Activated CD4-positive, CD25-positive, alpha-beta regulatory T cell treated with anti-CD3 and anti-CD28 coated beads, Interleukin-2, amount 50 U/mL, for 16 hours (primary cell): ENCODE results near the gene ZFYVE28.

Source experiments
- DNase-seq: peaks from one replicate; pipeline ENCODE4 v3.0.0-alpha.2; 2020; ENCODE audit warnings: low read depth, low spot score

Gene ZFYVE28

DNA sequence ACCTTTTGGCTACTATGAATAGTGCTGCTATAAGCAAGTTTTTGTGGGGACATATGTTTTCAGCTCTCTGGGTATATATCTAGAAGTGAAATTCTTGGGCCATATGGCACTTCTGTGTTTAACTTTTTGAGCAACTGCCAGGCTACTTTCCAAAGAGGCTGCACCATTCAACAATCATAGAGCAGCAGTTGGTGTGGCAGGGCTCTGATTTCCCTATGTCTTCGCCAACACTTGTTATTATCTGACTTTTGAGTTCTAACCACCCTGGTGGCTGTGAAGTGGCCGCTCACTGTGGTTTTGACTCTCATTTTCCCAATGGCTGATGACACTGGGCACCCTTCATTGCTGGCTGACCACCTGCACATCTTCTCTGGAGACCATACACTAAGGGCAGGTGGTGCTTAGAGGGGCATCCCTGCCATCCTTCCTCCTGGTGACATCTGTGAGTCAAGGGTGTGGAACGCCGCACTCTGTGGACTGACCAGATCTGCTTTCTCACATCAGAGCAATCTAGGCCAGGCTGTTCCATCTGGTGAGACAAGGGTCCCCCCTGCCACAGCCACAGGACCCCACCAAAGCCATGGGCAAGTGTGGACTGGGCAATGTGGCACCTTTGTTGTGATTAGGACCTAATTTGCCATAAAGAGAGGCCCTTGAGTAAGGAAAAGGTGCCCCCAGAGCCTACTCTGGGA, 49.6 kb downstream of the ZFYVE28 start:
- DNase-seq = no peak

DNA sequence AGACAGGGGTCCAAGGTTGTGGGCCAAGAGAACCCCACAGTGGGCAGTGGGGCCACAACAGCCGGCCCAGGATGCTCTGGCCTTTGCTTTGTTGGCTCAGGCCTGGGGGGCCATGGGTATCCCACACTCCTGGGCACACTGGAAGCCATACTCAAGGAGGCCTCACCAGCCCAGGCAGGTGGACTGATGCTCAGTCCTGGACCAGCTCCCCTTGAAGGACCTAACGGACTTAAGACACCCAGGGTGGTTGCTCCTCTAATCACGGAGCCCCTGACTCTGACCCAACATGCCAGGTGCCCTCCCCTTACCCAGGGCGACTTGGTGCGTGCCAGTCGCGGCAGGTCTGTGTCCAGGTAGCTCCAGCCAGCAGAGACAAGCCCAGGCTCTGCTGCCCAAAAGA, 50.8 kb downstream of the ZFYVE28 start:
- DNase-seq = no peak

DNA sequence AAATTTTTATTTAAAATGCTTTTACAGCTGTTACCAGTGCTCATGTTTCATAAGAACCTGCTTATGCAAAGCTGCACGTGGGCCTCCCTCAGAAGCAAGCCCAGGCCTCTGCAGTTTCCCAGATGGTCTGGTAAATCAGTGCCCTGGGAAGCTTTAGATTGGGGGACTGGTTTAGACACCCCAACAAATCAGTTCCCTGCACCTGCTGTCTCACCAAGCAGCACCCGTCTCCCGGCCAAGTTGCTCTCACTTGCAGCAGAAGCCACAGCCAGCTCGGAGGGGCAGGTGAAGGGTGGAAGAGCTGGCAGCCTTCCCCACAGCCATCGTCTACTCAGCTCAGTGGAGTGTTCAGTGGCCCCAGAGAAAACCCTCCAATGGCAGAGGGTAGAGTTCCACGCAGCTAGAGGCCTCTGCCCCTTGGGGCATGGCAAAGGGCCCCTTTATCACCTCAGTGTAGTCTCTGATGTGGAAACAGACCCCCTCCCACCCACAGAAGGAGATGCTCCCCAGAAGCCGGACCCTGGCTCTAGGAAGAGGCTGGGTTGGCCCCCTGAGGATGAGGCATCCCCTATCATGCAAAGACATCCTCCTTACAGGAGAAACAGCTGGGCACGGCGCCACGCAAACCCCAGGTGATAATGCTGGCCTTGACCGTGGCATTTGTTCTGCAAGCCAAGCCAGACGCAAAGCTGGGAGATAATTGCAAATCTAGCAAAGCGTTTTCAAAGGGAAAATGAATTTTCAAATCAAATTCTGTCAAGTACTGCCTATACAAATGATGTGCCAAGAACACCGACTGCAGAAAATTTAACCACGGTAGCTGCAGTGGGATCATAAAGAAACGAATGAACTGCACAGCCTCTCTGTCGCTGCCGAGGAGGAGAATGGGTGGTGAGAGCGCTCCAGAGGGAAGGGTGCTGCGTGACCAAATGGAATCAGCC, 51.9 kb downstream of the ZFYVE28 start:
- DNase-seq = no peak

DNA sequence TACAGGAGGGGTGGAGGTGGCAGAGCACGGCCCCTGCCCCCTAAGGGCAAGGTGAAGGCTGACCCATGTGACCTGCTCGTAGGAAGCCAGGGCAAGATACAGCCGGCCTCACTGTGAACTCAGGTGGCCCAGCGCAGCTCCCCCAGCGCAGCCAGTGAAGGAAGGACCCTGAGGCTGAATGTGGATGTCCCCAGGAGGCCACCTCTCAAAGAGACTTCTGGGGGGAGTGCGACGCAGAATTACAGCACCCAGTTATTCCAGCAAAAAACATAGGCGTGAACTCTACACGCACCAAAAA, 52.6 kb downstream of the ZFYVE28 start:
- DNase-seq = no peak

DNA sequence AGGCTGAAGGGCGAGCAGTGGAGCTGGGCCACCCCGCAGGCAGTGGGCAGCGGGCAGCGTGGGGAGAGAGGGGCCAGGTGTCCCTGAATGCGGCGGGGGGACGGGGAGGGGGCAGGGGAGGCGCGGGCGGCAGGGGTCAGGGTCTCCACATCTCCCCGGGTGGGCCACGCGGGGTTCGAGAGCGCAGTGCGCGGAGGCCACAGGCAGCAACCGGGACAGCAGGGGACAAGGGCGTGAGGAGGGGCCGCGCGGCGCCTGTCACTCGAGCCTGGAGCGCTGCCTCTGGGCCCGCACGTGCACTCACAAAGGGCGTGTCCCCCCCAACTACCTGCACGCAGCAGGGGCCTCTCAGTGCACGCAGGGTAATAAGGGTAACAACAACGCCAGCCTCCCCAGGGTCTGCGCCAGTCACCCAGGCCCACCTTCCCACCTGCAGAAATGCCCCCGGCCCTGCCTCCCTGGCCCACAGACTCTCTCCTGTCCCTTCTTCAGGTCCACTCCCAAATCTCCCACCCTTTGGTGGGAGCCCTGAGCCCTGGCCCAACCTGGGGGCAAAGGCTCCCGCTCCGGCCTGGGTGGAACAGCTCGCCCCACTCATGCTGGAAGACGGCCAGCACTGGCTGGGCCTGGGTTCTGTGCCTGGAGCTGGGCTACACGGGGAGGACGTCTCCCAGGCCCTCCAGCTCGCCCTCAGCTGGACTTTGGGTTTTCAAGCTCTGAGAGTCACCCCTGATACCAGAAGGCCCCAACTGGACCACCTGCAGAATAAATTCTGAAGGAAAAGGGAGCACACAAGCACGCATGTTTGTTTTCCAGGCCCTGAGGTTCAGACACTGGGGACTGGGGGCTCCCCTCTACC, 53.2 kb downstream of the ZFYVE28 start:
- no peak for DNase-seq

DNA sequence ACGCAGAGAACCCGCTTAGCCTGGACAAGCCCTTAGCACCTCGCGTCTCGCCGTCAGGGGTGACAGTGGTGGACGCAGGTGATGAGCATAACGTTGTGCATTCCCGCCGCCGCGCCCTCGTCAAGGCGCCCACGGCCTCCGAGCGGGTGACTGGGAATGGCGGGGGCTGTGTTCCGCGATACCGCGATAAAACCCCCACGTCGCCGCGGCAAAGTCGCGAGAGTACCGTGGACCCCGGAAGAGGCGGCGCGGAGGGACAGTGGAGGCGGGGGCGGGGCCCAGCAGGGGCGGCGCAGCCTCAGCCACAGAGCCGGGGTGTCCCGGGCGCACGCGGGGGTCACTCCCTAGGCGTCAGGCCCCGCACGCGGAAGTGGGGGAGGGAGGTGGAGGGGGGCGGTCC, 53.8 kb downstream of the ZFYVE28 start:
- DNase-seq = peak; percentile 20

DNA sequence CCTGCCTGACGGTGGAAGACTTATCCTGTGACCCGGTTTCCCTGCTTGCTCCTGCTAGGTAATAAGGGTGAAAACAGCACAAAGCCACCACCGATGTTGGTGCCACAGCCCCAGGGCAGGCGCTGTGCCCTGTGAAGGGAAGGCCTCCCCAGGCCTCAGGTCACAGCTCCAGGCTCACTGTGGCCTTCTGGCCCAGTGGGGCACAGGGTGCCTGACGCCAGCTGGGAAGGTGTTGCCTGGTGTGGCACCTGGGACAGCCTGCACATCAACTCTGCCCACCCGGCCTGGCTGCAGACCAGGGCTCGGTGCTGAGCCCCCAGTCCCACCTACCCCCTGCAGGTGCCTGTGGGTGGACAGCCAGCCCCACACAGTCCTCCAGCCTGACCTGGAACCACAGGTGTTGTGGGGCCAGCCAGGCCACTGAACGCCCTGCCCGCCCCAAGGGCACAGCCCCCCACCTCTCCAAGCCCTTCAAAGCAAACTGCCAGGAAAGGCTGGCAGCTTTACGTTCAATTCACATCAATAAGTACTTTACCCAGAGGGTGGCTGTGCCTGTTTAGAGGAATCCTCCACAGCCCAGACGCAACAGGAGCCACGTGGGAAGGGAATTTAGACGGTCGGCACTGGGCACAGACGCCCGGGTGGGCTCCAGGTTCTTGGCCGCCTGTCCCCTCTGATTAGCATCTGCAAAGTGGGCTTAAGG, 54.3 kb downstream of the ZFYVE28 start:
- no peak for DNase-seq

DNA sequence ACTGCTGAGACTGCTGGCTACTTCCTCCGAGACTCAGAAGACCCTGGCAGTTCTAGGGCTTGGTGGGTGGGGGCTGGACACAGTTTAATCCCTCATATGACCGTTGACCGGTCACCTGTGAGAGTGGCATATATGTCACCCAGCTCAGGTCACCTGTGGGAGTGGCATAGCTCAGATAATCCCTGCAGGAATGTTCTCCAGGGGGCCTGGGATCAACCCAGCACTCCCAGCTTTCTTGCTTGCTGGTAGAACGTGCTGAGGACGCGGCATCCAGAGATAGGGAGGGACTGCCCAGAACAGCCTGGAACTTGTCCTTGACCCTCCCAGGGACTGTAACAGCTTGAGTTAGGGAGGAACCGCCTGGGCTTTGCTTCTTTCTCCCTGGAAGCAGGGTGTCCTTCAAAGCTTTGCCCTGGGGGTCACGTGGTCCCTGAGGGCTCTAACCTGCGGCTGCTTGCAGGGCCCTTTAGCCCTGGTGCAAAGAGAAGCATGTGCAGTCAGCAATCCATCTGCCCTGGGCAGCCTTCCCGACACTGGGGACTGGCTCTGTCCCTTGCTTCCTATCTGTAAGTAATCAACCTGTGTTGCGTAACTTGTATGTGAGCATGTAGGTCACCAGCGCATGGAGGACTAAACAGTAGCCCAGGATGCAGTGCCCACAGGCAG, 55.3 kb downstream of the ZFYVE28 start:
- no peak for DNase-seq

DNA sequence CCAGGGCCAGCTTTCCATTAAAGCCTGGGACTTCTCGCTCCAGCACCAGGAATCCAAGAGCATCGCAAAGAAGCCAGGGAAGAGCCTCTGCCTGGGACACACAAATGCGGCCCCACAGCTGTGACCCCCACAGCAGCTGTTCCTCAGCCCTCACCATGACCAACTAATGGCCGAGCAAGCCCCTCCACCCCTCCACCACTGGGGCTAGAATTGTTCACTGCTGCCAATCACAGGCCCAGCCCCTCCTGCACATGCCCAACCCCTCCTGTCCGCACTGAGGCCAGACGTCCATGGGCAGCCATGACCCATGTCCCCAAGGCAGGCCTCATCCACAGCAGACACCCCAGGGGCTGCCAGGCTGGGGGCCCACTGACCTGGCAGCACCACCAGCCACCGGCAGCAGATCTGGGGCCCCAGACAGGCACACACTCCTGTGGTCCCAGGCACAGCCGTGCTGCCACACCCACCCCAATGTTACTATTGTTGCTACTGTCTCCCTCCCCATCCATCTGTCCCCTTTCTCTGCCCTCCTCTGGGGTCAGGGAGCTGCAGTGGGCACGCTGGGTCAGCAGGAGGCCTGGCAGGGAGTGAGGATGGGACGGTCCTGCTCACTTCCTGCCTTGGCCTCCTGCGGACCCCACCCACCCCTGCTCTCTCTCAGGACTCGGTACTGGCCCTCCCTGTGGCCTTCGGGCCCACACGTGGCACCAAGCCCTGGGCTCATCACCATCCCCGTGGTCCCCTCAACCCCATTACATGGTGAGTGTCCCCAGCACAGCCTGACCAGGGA, 56.0 kb downstream of the ZFYVE28 start:
- no peak for DNase-seq

DNA sequence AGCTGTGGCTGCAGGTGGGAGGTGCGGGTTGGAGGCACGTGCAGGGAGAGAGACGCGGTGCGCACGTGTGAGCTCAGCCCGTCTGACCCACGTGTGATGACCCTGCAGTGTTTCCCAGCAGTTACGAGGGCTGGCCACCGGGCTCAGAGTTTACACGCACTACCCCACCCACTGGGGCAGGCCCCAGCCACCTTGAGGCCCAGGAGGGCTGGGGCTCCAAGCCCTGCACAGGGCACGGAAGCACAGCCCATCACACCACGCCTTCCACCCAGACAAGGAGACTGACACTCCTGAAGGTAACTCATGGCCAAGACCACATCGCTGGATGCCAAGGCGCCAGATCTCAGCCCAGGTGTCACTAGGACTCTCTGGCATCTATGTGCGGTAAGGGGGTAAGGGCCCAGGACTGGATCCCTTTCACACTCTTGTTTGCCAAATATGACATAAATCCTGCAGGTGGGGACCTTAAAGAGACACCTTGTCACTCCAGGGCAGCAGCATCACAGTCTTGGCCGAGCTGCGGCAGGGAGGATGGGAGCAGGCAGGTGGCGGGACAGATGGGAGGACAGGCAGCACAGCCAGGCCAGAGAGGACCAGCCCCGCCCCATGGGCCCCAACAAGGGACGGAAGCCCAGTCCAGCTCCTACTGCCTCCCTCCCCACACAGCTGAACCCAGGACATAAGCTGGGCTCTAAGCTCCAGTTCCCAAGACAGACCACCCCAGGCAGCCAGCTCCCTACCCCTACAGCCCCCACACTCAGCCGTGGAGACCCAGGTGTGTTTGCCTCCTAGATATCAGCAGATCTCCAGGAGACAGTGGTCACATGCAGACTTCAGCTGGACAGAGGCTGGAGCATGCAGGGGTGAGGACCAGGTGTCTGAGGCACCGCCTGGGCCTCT, 56.8 kb downstream of the ZFYVE28 start:
- DNase-seq = no peak

DNA sequence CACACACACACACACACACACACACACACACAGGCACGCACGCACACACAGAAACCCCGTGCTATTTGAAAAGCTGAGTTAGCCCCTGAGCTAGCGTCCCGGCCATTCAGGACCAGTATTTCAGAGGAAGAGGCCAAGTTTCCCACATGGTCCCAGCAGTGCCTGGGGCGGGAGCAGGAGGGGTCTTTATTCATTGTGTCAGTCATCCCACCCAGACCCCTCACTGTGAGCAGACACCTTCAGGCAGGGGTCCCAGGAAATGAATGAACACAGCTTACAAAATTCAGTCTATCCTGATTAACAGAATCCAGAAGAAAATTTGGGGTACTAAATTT, 58.1 kb downstream of the ZFYVE28 start:
- no peak for DNase-seq

DNA sequence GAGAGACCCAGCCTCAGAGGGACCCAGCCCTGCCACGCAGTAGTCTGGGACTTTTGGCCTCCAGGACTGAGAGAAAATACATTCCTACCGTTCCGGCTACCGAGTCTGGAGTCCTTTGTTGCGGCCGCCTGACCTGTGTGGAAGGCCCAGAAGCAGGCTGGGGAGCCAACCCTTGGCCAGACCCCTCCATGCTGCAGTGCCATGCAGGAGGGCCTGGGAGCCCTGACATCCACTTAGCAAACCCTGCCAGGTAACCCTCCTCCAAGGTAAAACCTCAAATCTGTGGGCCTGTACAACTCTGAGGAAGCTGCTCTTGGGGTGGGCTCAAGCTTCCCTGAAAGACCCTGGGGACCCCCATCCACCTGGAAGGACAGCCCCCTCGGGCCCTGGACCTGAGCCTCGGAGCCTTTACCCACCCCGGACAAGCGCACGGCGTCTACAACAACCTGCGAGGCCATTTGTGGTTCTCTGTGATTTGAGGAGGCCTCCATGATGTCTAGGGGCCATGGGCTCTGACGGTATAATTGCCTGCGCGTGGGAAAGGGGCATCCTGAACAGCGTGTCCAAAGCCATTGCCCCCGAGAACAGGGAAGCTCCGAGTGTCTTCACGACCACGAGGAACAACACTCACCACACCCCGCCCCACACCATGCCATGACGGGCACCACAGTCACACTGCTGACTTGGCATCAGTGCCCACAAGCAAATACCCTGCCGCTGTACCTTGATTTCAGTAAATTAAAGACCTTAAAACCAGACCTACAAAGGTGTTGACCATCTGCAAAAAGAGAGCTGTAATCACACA, 58.7 kb downstream of the ZFYVE28 start:
- DNase-seq = no peak

DNA sequence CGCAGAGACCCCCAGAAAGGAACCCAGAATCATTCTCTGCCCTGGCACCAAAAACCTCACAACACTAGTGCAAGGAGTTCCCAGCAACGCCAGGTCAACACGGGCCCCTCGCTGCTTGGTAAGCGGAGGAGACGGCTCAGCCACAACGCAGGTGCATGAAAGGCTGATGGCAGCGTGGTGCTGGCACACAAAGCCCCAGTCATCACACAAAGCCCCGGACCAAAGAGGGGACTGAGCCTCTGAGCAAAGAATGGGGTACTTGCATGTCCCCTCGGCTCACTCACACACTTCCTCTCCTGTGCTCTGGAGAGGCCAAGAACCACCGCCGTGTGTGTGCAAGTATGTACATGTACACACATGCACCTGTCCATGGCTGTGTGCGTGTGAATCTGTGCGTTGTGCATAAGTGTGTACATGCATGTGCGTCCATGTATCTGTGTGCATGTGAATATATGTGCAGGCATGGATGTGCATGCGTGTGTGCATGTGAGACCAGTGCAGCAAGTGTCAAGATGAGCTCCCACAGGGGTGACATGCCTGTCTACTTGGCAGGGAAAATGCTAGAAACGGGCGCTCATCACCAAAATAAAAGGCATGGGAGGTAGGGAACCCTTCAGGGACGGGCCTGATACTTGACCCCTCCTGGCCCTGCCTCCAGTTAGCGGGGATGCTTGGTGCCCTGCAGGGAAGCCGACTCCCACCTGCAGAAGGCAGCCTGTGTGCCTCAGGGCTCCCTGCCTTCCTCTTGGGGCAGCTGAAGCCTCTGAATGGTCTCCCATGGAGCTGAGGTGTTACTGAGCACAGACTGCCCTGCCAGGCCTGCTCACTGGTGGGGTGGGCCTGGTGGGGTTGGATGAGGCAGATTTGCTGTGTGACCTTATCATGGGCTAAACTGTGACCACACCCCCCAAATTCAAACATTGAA, 60.4 kb downstream of the ZFYVE28 start:
- DNase-seq = no peak

DNA sequence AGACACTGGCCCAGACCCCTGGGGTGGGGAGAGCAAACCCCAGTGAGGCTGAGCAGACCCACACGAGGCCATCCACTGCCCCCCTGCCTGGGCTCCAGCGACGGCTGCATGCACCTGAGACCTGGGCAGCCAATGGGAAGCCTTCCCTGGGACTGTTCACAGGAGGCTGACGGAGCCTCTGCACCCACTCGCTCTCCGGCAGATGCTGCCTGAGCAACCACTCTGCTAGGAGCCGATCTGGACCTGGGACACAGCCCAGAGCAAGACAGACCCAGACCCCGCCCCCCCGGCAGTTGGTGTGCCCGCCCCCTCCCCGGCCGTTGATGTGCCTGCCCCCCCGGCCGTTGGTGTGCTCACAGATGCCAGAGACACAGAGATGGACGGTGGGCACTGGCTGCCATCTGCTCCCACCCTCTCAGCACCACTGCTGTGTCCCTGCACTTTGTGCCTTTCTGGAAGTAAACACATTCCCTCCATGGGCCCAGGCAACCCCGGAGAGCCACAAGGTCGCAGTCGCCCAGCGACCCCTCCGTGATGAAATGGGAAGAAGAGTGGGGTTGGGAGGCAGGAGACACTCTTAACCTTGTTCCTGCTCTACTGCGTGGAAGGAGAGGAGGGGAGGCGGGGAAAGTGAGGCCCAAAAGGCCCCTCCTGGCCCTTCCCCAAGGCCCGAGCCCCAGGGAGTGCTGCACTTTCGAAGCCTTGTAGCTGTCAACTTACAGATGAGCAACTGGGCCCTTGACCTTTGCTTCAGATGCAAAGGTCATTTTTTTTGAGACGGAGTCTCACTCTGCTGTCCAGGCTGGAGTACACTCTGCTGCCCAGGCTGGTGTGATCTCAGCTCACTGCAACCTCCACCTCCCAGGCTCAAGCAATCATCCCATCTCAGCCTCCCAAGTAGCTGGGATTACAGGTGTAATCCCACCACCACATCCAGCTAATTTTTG, 62.0 kb downstream of the ZFYVE28 start:
- DNase-seq = no peak

DNA sequence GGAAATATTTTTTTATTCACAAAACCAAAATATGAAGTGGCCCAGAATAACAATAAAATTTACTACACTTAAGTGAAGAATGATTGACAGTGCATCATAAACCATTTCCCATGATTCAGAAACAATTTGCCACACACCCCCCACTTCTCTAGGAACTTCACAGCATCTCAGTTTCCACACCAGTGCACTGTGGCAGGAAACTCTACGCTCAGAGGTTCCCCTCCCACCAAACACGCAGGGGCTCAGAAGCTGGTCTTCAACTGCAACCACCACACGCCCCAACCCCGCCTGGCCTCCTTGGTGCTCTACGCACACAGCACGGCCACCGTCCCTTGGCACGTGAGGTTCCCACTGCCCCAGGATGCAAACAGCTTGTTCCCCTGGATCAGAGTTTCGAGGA, 63.7 kb downstream of the ZFYVE28 start:
- no peak for DNase-seq

DNA sequence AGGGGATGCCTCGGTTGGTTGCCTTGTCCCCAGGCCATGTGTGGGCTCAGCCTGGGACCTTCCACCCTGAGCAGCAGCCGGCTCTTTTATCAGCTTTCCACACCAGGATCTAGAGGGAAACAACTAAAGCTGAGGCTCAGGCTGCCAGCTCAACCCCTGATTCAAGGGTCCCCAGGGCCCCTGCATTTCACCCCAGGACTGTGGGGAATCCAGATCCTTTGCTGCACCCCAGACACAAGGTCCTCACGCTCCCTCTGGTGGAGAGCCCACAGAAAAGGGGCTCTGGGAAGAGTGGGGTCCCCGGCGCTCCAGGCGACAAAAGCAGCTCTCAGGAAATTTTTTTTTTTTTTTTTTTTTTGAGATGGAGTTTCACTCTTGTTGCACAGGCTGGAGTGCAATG, 64.3 kb downstream of the ZFYVE28 start:
- DNase-seq = no peak
